Breast epithelium (tissue), 3 donors: ENCODE data around the gene GNB2.

ENCODE experiments used
- POLR2A ChIP-seq: fragments of 450-650 bp; IDR thresholded peaks from one replicate; pipeline ENCODE4 v1.6.1; 2016; ENCODE audit warnings: antibody characterized with exemption, mild to moderate bottlenecking, moderate library complexity
- POLR2AphosphoS5 ChIP-seq, 3 donors: sonication (generic); formaldehyde crosslinking; IDR thresholded peaks; one replicate each; pipeline ENCODE4 v1.6.1; 2017; ENCODE audit warnings: antibody characterized with exemption in 3 of 3
- TF ChIP-seq, protein P1 (sequence below), 3 donors: fragments of 450-650 bp; IDR thresholded peaks; one replicate each; pipeline ENCODE4 v1.5.1; 2016 to 2017; ENCODE audit warnings: antibody characterized with exemption in 3 of 3, mild to moderate bottlenecking in 3 of 3, moderate library complexity in 3 of 3

DNA sequence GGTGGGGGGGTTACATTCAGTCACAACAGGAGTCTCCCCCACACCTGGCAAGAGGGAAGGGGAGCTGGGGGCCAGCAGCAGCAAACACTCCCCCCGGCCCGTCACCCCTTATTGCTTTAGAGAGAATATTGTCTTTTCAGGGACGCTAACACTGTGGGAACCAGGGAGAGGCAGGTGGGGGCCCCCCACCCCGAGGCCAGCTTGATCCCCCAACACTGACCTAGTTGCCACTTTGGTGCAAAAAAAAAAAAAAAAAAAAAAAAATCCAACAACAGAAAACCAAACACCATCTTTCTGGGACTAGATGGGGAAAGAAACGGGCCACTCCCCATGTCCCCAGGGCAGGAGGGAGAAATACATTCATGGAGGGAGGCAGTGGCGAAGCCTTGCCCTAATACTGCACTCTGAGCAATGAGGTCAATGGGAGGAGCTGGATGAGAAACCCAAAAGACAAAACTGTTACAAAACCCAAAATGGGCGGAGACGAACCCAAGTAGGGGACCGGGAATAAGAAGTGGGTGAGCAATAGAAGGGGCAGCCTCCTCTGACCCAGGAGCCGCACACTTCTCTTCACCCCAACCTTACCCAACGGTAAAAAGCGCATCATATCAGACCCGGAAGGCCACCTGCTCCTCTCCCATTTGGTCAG lies 6.5 kb downstream of the GNB2 start:
- TF ChIP-seq, protein P1, sequence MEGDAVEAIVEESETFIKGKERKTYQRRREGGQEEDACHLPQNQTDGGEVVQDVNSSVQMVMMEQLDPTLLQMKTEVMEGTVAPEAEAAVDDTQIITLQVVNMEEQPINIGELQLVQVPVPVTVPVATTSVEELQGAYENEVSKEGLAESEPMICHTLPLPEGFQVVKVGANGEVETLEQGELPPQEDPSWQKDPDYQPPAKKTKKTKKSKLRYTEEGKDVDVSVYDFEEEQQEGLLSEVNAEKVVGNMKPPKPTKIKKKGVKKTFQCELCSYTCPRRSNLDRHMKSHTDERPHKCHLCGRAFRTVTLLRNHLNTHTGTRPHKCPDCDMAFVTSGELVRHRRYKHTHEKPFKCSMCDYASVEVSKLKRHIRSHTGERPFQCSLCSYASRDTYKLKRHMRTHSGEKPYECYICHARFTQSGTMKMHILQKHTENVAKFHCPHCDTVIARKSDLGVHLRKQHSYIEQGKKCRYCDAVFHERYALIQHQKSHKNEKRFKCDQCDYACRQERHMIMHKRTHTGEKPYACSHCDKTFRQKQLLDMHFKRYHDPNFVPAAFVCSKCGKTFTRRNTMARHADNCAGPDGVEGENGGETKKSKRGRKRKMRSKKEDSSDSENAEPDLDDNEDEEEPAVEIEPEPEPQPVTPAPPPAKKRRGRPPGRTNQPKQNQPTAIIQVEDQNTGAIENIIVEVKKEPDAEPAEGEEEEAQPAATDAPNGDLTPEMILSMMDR (IDR thresholded peaks at IDR 0.05) = no peak
- TF ChIP-seq POLR2A (no peak), POLR2AphosphoS5 (IDR thresholded peaks at IDR 0.05) (peak in 2 of 3 donors; percentile 11 to 21)
